Activated CD8-positive, alpha-beta memory T cell treated with anti-CD3 and anti-CD28 coated beads for 4 hours (primary cell): ENCODE results near the gene LTBP1.

Source experiments
- DNase-seq, 2 donors: peaks; one replicate each; pipeline ENCODE4 v3.0.0-alpha.2; 2020; ENCODE audit warnings: low read depth in 2 of 2

Gene LTBP1

DNA sequence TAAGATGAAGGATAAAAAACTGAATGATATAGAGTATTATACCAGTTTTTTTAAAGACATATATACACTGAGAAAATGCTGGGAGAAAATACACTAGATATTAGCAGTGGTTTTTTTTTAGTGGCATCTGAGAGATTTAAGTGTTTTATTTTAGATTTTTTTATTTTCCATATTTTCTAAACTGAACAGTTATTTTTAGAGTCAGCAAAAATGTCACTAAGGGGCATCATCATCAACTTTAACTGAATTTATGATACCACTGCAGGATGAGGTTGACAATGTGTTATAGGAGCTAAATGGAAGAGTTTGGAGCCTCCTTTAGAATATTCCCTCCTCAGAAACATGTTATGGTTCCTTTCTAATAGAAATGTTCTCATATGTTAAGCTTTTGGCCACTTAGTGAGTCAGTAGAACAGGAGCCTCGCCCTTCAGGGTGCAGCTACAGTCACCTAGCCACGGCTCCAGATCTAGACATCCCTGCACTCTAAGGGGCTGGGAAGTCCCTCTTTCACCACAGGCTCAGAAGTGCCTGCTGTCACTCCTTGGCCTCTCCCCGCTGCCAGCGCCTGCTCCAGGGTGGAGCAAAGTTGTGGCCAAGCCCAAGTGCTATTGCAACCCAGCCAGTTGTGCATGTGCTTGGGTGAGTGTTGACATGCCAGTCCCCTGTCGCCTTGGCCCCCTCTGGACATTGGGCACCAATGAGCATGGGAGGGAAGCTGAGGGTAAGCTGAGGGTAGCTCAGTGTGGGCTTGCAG is 319.0 kb downstream of the LTBP1 start:
- DNase-seq, result no peak

DNA sequence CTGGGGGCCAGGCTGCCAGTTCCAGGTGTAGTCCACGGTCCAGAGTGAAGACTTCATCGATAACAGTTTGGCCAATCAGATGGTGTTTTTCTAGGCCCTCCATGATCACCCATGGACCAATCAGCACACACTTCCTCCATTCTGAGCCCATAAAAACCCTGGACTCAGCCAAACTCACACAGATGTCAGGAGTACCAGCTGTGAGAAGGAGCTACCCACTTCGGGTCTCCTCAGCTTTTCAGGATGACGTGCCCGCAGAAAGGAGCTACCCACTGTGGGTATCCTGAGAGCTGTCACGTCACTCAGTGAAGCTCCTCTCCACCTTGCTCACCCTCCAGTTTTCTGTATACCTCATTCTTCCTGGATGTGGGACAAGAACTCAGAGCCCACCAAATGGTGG is 319.7 kb downstream of the LTBP1 start:
- DNase-seq, result no peak

DNA sequence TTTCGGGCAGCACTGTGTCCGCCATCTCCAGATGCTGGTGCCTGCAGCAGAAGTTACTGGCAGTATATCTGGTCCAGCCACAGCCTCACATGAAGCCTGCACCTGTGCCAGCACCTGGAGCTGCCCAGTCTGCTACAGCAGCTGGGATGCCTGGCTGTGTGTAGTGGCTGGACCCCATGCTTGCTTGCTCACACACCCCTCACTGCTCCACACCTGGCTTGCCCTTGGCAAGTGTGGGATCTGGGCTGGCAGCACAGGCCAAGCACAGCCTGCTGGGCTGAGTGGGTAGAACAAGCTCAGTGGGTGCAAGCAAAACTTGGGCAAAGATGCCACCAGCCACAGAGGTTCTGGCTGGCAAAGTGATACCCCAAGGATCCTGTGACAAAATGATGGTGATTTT is 320.3 kb downstream of the LTBP1 start:
- DNase-seq, result no peak

DNA sequence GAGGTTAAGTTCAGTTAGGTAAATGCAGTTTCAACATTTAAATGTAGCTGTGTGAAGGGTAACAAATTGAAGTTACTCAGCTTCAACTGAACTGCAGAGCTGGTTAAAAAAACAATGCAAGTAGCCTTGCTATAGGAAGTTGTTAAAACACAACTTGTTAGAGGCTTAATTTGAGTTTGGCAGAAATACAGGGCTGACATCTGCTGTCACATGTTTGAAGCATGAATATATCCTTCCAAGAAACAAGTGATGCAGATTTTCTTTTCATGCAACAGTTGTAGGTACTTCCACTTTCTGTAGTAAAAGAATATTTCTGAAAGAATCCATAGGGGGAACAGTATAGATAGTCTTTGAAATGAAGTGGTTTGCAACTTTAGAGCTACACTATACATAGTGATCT is 321.0 kb downstream of the LTBP1 start:
- no peak for DNase-seq

DNA sequence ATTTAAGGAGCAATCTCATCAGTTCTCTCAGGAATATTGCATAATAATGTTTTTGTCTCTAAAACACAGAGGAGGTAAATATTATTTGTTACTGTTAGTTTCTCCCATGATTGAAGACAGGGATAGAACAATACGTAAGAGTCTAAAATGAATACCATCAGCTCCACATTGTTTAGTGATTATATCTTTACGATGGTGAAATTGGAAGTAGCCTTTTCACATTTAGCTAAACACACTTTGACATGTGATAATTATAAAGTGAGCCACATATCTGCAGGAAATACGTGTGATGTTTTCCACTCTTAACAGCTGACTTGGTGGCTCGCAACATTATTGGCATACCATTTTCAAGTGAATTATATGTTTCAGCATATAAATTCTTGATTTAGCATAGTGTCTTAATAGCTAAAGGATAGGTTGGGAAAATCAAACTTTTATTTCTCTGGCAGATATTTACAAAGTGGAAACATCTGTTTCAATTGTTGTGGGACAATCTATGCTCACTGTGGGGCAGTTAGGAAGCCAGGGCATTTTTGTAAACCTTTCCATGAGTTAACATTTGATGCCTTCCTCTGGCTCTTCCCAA is 321.6 kb downstream of the LTBP1 start:
- no peak for DNase-seq

- DNase-seq, result no peak
Observed at GRCh38 chr2:33272001-33272400, 325.2 kb downstream of the LTBP1 start.

- DNase-seq, result no peak
Observed at GRCh38 chr2:33273479-33273878, 326.7 kb downstream of the LTBP1 start.

DNA sequence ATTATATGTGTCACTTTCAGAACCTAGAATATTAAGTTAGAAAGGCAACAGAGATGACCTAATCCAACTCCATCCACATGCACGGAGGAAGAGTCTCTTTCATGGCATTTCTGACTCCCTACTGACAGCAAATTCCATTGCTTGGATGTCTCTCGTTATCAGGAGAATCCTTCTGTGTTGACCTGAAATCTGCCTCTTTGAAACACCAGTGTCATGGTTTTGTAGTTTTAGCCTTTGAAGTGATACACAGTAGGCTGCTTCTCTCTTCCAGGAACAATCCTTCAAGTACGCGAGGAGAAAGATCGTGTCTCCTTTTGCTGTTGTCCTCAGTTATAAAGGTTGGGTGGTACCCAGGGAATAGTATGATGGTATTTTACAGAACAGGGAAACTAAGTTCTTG is 327.8 kb downstream of the LTBP1 start:
- DNase-seq, result no peak

GRCh38 chr2:33275689-33276444 is 329.1 kb downstream of the LTBP1 start:
- DNase-seq, result peak in 1 of 2 donors; percentile 11

GRCh38 chr2:33277002-33277426 is 330.3 kb downstream of the LTBP1 start:
- DNase-seq, result no peak

- no peak for DNase-seq
Observed at GRCh38 chr2:33278245-33278943, 331.6 kb downstream of the LTBP1 start.

GRCh38 chr2:33284287-33284686 is 337.5 kb downstream of the LTBP1 start:
- DNase-seq, result no peak

DNA sequence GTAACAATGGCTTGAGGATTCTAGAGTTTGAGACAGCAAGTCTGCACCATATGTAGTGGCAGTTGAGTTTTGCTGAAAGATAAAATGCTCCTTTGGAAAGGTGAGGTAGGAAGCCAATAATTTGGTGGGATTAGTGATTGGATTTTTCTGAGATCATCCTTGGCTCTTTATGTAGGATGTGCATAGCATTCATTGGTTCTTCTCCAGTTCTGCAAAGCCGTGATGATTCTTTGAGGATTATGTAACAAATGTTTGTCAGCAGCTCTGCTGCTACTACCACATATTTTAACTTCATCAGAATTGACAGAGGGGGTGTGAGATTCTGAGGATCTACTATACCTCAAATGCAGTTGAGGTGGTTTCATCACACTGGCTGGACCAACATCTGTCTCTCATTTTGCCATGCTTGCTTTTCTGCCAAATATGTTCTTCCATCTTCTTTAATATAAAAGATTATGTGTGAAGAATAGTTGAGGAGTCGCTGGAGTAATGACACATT is 340.8 kb downstream of the LTBP1 start:
- no peak for DNase-seq

DNA sequence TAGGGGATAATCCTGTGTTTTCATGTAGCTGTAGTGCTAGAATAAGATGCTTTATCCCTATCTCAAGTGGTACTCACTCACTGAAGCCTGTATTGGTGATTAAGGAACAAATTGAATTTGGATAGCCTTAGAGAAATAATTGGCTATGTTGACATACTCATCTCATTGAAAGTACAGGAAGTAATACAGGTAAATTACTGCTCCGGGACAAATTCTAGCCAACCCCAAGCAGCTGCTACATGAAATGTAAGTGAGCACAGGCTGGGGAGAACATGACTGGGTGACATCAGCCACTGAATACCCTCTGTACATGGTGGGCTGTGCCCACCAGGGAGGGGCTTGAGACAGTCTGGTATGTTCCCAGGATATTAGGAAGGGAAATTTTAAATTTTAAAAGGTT is 341.3 kb downstream of the LTBP1 start:
- DNase-seq, result no peak

GRCh38 chr2:33289961-33290360 is 343.2 kb downstream of the LTBP1 start:
- no peak for DNase-seq

DNA sequence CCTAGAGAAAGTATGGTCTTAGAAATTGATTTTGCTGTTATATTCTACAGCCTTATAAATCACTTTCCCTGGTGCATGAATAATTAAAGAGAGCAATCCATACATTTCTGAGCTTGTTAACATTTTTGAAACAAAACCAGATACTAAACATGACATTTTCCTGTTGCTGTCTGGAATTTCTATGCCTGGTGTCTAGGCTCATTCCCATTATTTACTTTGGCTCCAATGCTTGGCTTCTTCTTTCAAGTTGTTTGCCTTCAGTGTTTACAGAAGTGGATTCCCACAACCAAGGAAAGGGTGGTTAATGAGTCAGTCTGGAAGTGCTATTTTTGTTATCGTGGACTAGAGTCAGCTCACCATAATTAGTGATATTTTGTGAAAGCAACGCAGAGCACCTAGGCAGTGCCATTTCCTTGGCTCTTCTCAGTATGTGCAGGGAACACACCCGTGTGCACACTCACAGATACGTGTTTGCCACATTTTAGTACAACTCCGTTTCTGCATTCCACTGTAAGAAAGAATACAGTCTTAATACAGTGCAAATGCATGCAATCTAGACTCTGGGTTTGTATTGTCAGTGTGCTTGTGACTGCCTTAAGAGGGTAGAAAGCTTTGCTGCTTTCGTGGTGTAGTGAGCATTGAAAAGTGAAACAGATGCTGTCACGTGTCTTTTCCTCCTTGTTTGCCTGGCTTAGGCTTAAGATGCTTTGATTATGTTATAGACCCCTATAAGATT is 344.7 kb downstream of the LTBP1 start:
- no peak for DNase-seq

DNA sequence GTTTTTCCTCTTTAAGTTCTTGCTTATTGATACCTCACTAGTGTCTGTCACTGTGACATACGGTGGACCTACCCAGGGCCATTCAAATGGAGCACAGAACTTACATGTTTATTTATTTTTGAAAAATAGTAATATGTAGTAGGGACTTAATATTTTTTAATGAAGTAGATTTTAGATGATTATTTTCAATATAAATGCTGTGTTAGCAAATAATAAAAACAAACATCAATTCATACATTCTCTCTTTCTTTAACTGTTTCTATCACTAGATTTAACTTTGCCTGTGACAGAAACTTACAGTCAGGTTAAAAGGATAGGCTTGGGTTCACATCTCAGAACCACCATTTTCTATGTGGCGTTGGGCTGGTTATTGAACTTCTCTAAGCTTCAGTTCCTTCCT is 345.3 kb downstream of the LTBP1 start:
- DNase-seq, result no peak

GRCh38 chr2:33292981-33293595 is 346.3 kb downstream of the LTBP1 start:
- no peak for DNase-seq

DNA sequence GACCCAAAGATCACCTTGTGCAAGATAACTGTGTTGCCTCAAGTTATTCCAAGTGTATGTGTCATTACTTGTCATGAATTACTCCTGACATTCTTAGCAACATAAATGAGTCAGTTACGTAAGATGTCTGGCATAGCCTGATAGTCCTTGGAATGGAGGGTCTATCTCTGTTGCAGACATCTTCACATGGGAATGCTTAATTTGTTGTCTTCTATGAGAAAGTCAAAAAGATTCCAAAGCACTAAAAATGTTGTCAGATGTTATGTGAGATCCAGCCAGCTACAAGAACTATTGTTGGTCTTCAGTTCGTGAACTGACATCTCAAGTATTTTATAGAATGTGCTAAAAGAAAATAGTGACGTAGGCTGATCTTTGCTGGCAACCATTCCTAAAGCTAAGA is 351.5 kb downstream of the LTBP1 start:
- no peak for DNase-seq

DNA sequence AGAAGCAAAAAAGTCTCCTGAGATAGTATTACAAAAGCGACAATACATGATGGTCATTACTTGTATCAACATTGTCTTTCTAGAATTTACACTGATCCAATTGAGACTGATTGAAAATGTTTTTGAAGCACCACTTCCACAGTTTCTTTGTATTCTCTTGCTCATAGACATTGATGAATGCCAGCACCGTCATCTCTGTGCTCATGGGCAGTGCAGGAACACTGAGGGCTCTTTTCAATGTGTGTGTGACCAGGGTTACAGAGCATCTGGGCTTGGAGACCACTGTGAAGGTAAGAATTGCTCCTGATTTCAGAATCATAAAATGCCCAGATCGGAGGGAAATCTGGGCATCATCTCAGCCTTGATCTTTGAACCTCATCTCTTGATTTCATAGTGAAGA is 354.6 kb downstream of the LTBP1 start:
- DNase-seq, result no peak

- no peak for DNase-seq
Observed at GRCh38 chr2:33302348-33302747, 355.6 kb downstream of the LTBP1 start.
